NCI-H526 treated with DMSO at 0.1 percent for 48 hours (cell line): ENCODE data around the gene ZRANB3.

Source experiments
- DNase-seq: peaks from one replicate; lab custom pipeline; 2025; lab: John Stamatoyannopoulos, UW

ZRANB3 gene

DNA sequence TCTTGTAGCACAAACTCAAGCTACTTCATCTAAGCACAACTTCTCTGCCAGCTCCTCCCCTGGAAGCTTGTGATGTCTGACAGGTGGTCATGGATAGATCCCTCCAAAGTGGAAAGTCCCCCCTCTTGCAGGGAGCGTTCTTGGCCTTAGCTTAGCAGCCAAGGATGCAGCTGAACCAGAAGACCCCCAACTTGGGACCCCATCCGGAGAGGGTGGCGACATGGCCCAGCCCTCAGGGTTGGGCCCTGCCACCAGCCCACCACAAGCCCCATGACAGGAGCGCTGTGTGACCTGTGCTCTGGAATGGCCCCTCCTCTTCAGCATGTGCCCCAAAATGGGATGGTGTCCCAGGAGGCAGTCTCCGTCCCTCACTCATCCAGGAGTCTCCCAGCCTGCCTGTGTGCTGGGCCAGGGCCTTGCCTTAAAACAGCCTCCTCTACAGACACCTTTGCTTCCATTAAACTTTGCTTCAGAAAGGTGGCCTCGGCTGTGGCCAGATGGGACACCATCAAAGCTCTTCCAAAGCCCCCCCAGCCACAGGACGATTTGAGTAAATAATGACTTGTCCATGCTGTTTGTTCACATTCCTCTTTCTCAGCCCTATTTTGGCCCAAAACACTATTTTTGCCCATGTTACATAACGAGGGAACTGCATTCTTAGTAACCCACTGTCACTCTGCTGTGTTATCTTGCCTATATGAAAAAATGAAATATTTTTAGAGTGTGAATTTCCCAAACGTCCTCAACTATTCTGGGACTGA, 356.8 kb downstream of the ZRANB3 start:
- no peak for DNase-seq

DNA sequence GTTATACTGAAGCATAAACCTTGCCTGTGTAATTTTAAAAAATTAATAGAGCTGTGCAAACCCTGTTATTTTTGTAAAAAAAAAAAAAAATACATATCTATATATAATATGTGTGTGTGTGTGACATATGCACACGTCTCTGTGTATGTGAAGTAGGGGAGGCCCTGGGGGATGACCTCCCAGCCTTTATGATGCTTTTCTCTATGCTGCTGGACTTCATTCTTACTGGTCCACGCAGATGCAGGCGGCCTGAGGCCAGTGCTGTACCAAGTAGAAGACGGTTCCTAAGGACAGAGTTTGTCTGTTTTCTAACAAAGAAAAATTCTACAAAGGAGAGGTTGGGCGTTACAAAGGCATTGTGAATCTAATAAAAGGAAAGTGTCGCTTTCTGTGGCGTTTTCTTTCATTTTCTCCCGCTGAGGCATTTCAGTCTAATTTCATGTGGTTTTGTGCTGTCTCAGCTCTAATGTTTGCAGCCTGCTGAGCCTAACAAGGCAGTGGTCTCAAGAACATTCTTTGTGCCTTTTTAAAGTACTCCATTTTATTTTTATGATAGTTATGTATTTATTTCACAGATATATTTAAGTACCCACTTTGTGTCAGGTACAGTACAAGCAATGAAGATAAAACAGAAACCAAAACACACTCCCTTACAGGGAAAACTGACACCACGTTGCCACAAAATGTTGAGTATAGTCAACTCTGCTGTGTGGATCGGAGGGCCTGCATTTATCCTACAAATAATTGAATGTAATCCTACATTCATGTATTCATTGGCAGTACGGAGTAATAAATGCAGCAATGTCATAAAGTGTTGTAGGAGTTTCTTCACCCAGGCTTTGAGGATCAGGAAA, 360.9 kb downstream of the ZRANB3 start:
- DNase-seq: no peak

DNA sequence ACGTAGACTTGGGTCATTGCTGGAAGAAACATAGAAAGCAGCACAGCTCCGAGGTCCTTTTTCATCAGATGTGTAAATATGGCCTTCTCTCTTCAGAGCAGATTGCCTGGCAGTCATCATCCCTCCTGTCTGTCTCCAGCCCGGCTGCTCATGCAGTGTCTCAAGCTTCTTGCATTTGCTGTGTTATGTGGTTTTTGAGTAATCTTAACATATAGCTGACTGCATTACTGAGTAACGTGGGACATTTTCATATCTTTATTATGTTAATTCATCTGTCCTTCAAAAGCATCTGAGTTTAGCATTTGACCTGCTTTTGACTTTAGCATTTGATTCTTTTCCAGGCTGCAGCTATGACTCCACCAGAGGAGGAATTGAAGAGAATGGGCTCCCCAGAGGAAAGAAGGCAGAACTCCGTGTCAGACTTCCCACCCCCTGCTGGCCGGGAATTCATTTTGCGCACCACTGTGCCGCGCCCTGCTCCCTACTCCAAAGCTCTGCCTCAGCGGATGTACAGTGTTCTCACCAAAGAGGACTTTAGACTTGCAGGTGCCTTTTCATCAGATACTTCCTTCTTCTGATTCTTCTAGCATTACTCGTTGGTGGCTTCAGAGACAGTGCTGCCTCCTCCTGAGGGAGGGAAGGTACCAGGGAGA, 362.7 kb downstream of the ZRANB3 start:
- DNase-seq: no peak

DNA sequence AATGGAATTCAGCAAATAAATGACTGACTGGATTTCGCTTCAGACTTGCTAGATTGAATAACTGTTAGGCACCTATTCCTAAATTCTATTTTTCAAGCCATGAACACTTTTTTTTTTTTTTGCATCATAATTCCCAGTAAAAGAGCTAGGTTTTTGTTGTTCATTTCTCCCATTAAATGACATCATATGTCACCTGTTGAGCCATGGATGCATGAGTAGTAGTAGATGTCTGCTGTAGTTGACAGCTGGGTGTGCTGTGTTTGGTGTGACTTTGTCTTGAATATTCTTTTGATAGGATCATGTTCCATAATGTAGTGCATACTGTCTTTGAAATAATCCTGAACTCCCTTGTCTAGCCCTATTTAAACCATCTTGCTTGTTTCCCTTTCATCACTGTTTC, 363.7 kb downstream of the ZRANB3 start:
- DNase-seq: no peak

DNA sequence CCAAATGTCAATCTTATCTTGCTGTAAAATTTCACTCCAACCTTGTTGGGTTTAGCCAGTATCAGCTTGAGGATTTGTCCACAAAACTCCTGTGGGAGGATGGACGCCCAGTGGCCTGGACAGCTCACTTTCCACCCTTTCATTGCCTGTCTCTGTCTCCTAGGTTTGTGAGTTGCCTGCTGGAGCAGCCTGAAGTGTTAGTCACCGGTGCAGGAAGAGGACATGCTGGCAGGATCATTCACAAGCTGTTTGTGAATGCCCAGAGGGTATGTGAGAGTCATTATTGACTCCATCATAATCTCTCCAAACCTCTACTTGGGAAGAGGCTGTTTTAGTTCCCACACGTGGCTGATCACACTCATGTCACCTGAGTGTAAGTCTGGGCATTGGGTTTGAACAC, 366.6 kb downstream of the ZRANB3 start:
- no peak for DNase-seq

DNA sequence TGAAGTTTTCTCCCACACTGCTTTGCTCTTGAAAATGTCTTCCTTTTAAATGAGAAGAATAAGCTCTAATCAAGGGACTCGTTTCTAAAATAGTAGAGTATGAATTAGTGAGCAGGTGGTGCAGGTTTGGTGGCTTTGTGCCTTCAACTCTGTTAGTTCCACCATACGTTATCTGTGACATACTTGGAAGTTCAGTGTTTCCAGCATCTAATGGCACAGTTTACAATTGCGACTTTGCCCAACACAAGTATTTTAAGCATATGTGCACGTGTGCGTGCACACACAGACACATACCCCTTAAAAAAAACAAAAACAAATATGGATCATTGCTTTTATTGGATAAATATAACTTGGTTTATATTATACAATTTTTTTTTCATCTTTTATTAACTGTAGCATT, 367.1 kb downstream of the ZRANB3 start:
- no peak for DNase-seq

DNA sequence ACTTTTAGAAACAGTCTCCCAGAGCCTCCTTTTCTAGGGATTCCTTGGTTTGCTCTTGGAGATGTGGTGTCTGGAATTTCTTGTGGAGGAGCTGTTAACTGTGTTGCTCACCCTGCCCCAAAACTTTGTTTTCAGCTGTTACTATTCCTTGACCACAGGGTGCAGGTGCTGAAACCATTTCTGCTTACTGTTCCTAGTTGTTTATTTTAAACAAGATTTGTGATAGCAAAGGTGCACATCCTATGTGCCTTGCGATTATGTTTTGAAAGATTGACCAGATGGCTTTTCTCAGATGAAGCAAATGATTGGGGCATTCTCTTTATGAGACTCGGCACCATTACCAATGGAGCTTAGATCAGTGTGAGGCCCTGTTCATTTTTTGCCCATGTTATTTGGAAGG, 367.7 kb downstream of the ZRANB3 start:
- no peak for DNase-seq

DNA sequence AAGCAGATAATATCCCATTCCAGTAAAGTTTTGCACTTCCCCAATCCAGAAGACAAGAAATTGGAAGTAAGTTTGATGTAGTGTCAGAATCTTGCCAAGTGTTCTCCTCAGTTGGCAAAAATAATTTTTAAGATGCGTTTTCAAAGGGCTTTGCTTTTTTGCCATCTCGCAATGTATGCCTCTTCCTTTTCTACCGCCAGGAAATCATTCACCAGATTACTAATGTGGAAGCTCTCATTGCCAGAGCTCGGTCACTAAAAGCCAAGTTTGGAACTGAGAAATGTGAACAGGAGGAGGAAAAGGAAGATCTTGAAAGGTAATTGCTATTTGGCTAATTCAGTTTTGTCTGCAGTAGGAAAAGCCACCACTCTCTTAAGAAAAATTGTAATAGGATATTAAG, 368.2 kb downstream of the ZRANB3 start:
- DNase-seq: no peak

DNA sequence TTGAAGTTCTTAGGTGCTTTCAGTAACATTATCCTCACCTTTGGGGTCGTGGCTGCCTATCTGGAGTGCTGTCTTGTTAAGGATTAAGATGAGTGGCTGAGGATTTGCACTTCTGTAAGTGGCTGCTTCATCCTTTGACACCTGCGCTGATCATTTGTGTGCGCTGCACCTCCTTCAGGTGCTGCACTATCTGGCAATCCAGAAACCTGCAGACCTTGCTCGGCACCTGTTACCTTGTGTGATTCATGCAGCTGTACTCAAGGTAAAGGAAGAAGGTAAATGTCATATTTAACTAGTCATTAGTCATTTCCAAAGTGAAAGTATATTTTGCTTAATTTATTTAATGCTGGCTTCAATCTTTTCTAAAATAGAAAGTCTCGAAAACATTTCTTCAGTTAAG, 368.6 kb downstream of the ZRANB3 start:
- no peak for DNase-seq

DNA sequence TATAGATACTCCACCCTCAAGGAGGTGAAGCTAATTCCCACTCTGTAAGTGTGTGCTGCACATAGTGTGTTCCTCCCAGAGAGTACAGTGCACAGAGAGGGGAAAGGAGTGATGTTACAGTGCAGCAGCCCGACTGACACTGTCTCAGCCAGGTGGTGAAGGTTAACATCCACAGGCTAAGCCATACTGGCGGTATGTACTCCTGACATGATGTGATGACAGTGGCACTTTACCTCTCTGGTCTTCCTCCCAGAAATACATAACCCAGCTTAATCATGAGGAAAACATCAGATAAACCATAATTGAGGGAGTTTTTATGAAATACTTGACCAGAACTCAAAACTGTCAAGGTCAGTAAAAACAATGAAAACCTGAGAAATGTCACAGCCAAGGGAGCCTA, 371.8 kb downstream of the ZRANB3 start:
- no peak for DNase-seq

DNA sequence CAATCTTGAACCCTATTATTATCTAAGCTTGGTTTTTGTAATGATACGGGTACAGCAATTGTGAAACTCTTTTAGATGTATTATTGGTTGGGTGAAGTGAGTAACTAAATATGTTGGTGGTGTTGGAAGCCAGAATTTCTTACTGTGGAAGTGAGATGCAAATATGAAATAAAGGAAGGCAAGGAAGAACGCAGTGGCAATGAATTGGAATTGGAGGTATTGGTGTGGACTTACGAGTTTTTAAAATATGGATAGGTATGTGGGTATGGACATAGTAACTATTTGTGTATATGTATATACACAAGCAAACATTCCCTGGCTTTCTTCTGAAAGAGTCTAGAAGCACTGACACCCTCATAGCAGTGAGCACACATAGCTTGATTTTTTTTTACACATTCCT, 373.2 kb downstream of the ZRANB3 start:
- DNase-seq: no peak

DNA sequence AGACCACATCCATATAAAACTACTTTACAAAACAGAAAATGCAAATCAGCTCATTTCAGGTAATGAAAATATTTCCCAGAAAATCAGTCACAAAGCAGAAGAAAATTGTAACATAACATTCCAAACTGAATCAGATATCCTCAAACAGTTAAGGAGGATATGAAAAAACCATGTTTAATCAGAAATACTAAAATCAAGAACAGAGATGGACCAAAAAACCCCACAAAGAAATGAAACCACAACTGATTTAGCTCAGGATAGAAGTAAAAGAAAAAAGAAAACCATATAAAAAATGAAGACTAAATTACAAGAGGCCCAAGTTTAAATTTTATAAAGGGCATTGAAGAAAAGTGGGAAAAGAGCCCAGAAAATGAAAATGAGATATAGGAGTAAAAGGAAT, 376.1 kb downstream of the ZRANB3 start:
- DNase-seq: no peak

DNA sequence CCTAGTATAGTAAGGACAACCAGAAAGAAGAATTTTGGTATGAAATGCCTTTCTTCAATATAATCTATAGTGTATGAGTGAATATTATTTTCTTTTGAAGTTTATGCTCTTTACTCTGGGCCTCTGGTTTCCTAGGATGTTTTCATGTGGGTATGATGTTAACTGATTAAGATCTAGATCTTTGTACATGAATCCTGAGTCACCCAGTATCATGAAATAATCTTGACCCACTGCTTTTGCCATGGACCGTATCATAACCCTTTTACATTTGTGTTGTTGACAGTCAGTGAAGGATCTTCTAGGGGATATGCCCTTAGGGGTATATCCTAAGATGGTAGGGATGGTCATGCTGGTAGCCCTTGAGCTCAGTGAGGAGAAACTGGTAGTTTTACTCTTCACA, 378.7 kb downstream of the ZRANB3 start:
- no peak for DNase-seq

DNA sequence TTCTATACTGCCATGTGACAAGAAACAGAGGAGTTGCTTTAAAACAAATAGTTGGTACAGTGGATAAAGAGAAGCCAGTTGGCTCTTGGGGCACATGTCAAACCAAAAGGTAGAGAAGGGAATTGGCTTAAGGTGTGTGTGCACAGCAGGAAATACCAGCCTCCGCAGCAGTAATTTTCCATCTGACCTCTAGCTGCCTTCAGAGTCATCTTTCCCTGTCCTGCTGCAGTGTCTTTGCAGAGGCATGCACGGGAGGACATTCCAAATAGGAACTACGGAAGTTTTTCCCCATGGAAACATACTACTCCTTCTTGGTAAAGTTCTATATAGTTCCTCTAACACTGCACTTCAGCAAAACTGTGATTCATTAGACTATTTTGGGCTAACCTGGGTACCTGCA, 379.4 kb downstream of the ZRANB3 start:
- no peak for DNase-seq

DNA sequence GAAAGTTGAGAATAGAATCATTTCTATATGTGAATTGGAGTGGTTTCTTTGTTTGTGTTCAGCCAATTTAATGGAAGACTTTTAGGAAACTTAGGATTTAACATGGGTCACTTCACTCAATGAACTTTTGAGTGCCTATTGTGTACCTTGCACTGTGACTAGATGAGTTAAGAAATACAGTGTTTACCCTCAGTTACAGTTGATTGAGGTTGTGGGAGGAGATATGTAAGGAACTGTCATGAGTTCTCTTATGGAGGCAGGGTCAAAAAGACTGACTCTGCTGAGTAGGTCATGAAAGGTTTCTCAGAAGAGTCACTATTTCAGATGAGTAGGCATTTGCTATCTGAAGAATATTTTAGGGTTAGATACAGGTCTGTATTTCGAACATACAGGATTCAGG, 380.3 kb downstream of the ZRANB3 start:
- no peak for DNase-seq

DNA sequence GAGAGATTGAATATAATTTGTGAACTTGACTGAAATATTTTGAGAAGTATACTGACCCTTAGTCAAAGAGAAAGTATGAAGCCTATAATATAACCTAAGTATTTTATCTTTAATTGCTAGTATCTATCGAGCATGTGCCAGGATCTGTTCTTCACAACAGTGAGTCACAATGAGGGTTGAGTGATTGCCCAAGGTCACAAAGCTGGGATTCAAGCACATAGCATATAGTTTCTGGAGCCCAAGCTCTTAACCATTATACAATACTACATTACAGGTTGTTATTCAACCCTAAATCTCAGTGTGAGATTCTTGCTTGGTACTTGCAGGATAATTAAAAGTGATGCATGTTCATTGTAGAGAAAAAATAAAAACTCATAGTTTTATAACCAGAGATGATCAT, 381.8 kb downstream of the ZRANB3 start:
- no peak for DNase-seq

DNA sequence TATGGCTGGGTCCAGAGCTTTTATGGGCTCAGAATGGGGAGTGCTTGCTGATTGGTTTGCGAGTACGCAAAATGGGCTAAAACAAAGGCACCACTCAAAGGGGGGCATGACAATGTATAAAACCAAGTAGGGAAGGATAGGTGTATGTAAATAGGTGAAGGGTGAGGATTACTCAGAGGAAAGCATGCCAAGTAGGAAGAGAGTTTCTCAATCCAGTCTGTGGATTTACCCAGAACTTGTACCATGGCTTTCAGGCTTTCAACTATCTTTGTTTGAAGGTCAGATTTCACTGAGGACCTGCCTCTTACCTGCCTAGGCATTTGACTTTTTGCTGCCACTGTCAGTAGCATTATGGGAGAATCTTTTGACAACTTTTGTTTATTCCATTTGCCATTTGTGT, 386.7 kb downstream of the ZRANB3 start:
- DNase-seq: no peak

DNA sequence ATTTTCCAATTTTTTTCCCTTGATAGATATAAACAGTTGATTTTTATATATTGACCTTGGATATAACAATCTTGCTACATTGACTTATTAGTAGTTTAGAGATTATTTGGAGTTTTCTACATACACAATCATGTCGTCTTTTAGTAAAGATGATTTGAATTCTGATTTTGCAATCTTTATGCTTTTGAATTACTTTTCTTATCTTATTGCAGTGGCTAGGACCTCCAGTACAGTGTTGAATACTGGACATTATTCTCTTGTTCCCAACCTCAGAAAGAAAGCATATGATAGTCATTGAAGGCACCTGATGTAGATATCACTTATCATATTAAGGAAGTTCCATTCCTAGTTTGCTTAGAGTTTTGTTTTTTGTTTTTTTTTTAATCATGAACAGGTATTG, 388.7 kb downstream of the ZRANB3 start:
- DNase-seq: no peak

DNA sequence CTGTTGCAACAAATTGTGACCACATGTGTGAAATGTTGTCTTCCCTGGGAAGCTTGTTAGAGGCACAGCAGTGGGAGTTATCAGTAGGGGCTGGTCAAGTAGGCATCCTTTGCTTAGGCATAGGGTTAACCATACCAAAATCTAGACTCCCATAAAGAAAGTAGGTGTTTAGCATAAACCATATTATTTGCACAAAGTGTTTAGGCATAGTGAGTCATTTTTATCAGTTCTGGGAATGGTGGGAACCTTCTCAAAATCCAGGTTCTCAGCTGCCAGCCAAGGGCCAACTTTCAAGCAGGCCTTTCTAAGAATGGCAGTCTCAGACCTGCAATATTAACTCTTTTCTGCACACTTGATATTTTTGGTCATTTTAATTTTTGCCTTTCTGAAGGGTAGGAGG, 390.4 kb downstream of the ZRANB3 start:
- no peak for DNase-seq

DNA sequence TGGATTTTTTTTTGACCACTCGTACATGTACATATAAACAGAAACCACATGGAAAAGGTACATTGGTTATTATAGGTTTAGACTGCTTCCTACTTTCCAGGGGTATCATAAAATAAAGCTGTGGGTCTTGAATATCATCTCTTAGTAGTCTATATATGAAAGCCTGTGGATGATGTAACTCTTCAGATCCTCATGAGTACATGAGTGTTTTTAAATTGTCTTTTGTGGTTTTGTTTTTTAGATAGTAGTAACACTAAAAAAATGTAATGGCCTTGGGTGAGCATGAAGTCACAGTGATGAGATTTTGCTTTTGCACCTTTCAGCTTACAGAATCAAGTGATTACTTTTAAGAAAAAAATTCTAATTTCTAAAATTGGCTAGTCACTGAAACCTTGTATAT, 398.7 kb downstream of the ZRANB3 start:
- DNase-seq: no peak

DNA sequence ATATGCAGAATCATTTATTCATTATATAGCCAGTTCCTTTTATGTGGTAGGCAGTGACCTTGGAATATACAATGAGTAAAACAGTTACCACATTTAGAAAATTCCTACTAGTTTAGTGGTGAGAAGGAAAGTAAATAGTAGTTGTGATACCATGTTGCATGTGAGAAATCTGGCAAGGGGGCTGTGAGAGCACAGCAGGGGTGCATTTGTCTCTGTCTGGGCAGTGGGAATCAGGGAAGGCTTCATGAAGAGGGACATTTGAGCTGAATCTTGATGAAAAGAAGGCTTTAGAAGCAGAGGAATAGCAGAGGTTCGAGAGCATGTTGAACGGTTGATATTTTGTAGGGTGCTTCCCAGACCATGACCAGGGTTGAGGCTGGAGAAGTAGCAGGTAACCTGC, 400.3 kb downstream of the ZRANB3 start:
- DNase-seq: no peak

DNA sequence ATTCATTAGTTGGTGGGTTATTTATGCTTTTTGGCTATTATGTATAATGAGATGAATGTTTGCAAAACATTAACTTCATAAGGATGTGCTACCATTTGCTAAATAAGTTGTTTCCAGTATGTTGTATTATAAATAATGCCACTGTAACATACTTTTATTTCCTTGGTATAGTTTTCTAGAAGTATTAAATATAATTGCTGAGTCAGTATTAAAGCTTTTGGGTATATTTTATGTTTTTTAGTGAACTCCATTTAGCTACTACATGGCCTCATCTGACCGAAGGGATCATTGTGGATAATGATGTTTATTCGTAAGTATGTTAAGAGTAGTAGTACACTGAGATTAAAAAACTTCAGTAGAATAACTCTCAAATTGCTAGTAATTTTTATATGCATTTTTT, 405.1 kb downstream of the ZRANB3 start:
- no peak for DNase-seq
